Stimulated activated CD8-positive, alpha-beta memory T cell treated with anti-CD3 and anti-CD28 coated beads, Interleukin-4, amount 100 ng/mL, for 4 hours (primary cell): ENCODE measurements around the gene ARL15.
"Not testable (repeated sequence)": the region's sequence is repeated elsewhere in the genome, so short reads cannot be mapped to it uniquely, and the experiment has no call there.

Source experiments
- DNase-seq, 2 donors: peaks; one replicate each; pipeline ENCODE4 v3.0.0-alpha.2; 2020; ENCODE audit warnings: low read depth in 2 of 2, low spot score in 1 of 2

The ARL15 gene

DNA sequence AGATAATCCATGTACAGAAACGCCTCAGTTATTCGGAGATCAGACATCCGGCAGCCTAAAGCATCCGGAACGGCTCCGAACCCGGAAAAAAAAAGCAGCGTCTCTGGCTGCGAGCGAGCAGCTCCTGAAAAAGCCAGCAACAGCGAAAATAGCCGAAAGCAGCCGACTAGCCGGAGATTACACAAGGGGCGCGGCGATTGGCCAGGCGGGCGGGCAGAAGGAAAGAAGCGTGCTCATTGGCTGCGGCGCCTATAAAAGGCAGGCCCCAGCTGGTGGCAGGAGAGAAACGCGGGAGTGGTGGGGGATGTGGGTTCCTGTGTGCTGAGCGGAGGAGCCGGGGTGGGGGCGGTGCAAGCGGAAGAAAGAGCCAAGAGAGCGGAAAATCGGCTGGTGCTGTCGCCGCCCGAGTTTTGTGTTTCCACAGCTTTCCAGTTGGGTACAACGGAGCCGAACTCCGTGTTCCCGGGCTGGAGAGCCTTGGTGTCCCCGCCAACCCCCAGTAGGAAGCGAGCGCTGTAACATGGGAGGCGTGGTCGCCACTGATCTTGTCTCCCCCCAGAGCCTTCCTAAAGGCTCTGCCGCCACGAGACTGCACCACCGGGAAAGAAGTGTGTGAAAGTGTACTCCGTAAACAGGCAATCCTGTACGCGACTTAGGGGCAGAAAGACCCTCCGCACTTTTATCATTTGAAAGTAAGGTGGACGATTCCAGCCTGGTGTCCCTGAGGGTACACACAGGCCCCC lies at the start of gene ARL15:
Gene ARL15, minus strand, starts transcription at position 141 of the 743 bp plus-strand sequence.
- DNase-seq = peak; percentile 94 to 95

DNA sequence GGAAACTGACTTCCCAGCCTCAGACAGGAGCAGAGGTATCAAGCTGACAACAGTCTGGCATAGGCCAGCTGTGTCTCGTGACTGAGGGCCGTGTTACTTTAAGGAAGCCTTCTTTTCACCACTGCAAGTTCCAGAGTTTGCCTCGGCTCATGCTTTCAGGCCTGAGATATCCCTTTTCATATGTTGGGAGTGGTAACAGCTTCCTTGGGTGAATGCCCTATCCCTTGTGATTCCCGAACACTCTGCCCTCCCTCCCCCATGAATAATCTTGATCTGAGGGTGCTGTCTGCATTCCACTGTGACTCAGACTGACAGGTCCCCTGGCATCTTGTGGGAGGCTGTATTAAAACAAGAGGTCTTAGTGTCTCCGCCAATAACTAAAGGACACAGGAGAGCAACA lies 49.7 kb upstream of the ARL15 start:
- no peak for DNase-seq

DNA sequence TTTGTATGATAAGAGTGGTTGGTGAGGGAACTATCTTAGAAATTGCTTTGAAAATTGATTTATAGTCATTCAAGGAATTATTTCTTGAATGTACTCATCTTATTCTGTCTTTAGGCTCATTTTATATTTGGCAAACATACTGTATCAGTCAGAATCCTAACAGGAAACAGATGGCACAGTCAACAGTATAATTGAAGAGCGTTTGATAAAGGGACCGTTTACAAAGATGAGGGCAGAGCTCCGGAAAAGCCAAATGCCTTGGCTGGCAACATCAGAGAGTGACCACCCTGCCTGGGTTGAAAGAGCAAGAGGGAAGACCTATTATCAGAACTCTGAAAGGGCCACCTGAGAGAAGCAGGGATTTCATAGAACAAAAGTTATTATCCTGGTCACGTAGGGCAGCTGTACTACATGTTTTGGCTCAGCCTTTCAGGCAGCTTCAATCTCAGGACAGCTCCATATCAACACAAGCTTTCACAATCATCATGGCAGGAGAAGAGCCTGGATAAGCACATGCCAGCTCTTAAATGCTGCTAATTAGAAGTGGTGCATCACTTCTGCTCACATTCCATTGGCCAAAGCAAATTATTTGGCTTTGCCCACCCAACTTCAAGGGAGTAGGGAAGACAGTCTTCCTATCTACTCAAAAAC lies 47.2 kb upstream of the ARL15 start:
- DNase-seq = no peak

DNA sequence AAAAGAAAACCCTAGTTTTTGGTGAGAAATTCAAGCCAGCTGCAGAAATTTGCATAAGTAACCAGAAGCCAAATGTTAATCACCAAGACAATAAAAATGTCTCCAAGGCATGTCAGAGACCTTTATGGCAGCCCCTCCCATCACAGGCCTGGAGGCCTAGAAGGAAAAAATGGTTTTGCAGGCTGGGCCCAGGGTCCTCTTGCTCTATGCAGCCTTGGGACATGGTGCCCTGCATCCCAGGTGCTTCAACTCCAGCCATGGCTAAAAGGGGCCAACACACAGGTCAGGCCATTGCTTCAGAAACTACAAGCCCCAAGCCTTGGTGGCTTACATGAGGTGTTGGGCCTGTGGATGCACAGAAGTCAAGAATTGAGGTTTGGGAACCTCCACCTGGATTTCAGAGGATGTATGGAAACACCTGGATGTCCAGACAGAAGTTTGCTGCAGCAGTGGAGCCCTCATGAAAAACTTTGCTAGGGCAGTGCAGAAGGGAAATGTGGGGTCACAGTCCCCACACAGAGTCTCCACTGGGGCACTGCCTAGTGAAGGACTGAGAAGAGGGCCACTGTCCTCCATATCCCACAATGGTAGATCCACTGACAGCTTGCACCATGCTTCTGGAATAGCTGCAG lies 43.7 kb upstream of the ARL15 start:
- not testable (repeated sequence) for DNase-seq

DNA sequence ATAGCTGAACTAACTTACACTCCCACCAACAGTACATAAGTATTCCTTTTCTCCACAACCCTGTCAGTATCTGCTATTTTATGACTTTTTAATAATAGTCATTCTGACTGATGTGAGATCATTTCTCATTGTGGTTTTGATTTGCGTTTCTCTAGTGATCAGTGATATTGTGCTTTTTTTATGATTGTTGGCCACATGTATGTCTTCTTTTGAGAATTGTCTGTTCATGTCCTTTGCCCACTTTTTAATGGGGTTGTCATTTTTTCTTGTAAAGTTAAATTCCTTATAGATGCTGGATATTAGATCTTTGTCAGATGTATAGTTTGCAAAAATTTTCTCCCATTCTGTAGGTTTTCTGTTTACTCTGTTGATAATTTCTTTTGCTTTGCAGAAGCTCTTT lies 42.2 kb upstream of the ARL15 start:
- DNase-seq = not testable (repeated sequence)

DNA sequence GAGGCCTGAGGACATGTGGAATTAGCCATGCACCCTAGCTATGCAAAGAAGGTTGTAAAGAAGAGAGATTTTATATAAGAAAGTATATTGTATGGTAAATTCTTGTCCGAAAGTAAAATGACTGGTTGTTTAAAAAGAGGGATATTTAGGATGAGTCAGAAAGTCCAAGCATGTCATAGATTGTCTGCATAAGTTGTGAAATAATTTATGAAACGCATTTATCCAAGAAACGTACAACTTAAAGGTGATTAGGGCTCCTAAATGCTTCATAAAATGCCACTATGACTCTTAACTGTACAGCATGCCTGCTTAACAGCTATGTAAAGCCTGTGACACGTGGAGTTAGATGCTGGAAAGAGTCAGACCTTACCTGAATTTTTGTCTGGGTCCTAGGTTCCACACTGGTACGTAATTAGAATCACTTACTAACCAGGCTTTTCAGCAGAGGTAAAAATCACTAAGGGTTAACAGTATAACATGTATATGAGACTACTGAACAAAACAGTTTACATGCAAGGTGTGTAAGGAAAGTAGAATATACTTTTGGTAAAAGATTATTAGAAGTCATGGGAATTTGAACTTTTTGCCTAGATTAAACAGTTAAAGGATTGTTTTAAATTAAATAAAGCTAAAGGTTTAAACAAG lies 37.0 kb upstream of the ARL15 start:
- DNase-seq = no peak

DNA sequence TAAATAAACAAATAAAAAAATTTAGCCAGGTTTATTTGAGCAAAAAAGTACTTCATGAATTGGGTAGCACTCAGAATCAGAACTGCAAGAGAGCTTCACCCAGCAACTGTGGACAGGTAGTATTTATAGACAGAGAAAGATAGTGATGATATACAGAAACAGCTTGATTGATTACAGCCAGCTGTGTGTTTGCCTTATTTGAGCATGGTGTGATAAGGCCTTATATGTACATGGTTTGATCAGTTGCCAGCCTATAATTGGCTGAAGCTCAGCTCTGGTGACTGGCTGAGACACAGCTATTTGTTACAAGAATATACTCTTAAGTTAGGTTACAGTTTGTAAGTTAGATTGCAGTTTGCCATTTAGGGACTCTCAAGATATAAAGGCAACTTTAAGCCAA lies 34.3 kb upstream of the ARL15 start:
- DNase-seq = no peak

DNA sequence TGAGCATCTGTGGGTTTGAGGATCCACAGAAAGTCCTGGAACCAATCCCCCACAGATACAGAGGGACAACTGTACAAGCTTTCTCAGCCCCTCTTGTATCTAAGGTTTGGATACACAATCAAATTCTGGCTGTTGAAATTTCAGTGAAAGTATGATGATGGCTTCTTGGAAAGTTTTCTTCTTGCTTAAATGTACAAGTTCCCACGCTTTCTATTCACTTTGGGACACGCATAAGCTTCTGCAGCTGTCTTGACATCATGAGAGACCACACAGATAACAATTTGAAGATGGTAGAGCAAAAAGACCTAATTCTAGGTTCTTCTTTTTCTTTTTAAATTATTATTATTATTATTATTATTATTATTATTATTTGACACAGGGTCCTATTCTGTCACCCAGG lies 31.6 kb upstream of the ARL15 start:
- DNase-seq = no peak

DNA sequence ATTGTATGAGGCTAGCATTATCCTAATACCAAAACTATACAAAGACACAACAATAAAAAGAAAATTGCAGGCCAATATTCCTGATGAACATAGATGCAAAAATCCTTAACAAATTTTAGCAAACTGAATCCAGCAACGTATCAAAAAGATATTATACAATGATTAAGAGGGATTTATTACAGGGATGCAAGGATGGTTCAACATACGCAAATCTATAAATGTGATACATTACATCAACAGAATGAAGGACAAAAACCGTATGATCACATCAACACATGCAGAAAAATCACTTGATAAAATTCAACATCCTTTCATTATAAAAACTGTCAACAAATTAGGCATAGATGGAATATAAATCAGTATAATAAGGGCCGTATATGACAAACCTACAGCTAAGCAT lies 27.1 kb upstream of the ARL15 start:
- DNase-seq = no peak

DNA sequence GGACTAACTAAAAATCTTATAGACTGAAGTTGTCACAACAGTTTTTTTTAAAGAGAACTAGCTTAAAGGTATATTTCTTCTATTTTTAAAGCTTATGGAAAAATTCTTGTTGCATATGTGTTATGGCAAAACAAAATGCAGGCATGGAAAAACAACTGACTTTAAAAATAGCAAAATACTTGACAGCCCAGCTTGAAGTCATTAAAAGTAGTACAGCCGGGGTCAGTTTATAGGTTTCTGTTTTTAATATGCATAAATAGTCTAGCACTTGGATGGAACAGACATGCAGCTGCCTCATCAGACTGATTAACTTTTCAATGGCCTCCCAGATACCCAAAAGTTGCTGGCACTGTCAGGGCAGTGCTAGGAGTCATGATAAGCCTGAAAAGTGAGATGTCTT lies 22.3 kb upstream of the ARL15 start:
- DNase-seq = no peak

DNA sequence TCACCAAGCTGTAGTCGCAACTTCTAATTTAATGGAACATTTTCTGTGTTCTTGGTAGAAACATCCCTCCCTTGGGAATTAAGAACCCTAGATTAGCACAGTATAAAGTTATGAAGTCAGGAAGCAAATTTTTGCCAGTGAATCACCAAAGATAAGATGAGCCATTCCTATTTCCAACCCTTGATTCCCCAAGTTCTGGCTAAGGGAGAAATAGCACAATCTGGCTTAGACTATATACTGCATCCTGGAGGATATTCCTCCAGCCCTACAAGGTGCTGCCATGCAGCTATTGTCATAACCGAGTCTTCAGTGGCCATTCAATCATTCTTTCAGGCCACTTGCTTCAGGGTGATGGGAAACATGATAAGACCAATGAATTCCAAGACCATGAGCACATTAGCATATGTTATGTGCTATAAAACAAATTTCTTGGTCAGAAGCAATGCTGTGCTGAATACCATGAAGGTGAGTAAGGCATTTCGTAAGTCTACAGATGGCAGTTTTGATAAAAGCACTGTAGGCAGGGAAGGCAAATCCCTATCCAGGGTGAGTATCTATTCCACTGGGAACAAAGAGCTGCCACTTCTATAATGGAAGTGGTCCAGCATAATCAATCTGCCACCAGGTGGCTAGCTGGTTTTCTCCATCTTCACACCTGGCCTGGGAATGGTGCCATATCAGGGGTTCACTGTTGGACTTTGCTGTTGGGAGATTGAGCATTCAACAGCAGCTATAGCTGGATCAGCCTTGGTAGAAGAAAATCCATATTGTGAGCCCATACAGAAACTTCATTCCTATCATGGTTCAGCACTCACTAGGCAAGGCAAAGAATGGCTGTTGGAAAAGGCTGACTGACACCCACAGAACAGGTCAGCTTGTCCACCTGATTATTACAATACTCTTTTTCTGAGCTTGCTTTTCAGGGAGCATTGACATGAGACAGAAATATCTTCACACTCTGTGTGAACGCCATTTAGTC lies 19.6 kb upstream of the ARL15 start:
- DNase-seq = no peak

DNA sequence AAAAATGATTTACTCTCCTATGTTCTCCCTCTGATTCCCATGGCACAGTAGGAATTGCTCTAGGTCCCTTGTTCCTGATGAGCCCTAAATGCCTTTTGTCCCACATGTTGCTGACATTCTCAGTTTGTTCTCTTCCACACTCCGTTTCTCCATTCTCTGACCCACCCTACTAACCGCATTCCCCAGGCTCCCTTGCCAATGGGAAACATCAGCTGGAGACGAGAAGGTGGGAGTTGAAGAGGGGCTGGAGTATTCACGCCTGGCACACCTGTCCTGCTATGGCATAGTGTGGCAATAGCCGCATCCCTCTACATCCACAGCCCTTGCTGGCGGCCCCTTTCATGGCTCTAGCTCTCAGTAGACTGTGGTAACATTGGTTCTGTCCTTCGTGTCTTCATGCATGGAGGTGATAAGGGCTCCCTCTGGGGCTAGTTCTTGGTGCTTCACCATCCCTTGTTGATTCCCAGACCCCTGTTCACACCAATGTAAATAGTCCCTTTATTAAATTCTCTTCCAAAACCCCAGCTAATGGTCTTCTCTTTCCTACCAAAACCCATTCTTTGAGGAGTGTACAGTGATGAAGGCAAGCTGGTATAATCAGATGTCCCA lies 16.4 kb upstream of the ARL15 start:
- no peak for DNase-seq

DNA sequence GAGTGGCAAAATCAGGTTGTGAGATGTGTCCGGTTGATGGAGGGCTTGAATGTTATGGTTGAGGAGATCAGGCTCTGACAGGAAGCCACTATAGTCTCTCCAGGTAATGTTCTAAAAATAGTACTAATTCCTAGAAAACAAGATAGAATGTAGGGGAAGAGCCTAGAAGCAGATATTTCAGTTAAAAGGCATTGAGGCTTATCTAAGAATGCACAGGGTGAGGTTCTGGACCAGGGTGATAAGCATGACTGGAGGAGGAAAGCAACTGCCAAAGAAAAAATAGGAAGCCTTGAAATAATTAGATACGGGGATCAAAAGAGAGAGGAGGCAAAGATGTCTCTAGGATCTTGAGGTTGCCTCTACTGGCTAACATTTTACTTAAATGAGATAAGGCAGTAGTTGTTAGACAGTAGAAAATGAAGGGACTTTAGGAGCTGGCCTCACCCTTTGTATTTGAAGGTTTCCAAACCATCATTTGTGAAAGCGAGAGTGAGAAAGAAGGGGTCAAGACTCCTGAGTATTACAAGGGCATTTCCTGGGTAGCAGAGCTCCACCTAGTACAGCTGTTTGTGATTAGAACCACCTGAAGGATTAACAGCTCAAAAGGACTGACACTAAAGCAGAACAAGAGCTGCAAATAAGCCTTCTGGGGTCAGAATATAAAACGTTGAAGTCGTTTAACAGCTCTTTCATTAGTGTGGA lies 15.4 kb upstream of the ARL15 start:
- DNase-seq = no peak

DNA sequence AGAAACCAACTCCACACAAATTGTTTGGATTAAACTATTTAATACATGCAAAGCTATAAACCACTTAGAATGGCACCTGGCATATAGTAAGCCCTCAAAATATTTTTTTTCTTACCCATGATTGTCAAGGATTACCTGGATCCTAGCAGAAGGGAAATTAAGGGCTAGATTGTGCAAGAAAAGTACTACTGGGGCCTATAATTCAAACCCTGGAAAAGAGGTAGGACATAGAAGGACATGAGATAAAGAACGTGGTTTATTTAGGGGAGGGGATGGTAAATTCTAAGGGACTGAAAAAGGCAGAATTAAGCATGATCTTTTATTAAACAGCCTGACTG lies 14.9 kb upstream of the ARL15 start:
- no peak for DNase-seq

DNA sequence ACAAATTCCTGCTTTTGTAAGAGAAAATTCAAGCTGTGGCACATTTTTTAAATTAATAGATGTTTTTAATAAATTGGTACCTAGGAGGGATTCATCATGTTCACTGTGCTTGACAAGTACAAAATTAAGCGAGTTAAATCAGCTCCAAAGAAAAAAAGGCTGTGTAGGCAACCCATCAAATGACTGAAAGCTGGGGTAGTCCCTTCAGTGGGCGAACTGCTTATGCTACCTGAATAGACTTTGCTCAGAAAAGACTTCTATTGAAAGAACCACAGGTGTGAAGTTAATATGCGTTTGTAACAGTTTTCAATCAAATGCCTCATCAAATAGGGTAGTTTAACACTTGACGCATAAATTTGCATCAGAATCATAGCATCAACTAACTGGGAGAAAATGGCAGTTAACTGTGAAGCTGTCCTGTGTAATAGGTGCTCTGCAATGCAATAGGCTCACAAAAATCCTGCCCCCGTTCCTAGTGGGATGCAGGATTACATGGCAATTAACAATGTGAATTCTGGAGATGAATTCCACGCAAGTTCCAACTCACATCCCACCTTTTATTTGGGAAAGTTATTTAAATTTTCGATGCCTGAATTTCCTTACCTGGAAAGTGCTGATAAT lies 14.4 kb upstream of the ARL15 start:
- DNase-seq = no peak

DNA sequence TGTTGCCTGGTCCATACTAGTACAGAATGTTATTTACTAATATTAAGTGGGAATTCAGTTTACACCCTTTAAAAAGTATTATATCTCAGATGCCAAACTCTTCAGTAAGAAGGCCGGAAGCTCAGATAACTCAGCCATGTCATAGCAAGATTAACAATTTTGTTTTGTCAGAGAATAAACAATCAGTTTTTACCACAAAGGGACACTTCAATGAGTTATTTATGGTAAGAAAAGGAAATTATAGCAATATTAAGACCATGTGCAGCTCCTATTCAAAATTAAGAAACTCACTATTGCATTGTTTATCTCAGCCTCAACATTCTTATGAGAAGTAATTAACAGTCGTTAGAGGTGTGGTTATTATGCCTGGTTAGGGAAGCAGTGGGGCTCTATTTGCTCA lies 13.1 kb upstream of the ARL15 start:
- DNase-seq = no peak

DNA sequence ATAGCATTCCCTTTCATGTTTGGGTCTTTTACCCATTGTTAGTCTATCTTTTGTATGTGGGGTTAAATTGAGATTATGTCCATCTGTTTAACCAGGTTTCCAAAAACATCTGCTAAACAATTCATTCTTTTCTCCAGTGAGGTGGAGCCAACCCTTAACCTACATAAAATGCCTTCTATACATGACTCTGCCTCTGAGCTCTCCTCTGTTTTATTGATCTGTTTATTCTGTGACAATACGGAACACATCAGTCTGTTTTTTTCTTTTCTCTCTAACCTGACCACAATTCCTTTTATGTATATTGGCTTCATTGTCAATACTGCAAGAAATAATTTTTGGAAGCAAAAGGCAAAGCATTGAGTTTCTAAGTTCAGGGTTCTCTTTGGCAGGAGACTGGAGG lies 9.9 kb upstream of the ARL15 start:
- no peak for DNase-seq

DNA sequence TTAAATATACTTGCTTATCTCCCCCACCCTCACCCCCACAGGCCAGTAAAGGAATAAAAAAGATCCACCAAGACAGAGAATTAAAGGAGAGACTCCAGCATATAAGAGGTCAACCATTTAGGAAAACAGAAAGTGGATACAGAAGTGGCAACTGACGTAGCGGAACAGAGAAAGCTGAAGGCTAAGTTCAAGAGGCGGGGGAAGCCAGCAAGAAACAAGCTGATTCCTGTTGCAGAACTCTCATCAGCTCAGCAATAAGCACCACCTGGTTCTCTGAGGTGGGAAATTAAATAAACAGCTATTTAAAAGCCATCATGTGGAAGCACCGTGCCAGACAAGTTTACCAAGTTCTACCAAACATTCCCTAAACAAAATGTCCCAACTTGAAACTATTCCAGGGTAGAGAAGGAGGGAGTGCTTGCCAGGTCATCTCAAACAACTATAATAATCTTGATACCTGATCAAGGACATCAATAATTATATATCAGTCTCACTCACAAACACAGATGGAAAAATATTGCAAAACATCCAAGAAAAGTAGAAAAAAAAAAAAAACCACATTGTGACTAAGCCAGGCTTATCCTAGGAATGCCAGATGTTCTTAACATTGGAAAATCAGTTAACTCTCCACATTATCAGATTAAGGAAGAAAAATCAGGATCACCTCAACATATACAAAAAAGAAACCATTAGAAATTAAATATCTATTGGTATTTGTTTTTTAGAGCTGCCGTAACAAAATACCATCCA lies 7.3 kb upstream of the ARL15 start:
- DNase-seq = no peak
